ENCODE measurements around the gene CSPG5.

Gene CSPG5

GRCh38 chr3:47588053-47588452, 9.4 kb upstream of the CSPG5 start:
- no peak for DNase-seq (ENCODE audit: extremely low read depth, low read depth)
- TF ChIP-seq, protein P1, sequence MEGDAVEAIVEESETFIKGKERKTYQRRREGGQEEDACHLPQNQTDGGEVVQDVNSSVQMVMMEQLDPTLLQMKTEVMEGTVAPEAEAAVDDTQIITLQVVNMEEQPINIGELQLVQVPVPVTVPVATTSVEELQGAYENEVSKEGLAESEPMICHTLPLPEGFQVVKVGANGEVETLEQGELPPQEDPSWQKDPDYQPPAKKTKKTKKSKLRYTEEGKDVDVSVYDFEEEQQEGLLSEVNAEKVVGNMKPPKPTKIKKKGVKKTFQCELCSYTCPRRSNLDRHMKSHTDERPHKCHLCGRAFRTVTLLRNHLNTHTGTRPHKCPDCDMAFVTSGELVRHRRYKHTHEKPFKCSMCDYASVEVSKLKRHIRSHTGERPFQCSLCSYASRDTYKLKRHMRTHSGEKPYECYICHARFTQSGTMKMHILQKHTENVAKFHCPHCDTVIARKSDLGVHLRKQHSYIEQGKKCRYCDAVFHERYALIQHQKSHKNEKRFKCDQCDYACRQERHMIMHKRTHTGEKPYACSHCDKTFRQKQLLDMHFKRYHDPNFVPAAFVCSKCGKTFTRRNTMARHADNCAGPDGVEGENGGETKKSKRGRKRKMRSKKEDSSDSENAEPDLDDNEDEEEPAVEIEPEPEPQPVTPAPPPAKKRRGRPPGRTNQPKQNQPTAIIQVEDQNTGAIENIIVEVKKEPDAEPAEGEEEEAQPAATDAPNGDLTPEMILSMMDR (IDR thresholded peaks at IDR 0.05; ENCODE audit: low read depth, low read length, missing control alignments), result no peak
- no peak overlapping the region for H3K4me3 ChIP-seq (replicated peaks; ENCODE audit: low read depth, low read length)

GRCh38 chr3:47586746-47587145, 8.1 kb upstream of the CSPG5 start:
- DNase-seq (ENCODE audit: extremely low read depth, low read depth), result no peak
- H3K4me3 ChIP-seq (replicated peaks; ENCODE audit: low read depth, low read length), result no peak overlapping the region
- TF ChIP-seq, protein P1 (IDR thresholded peaks at IDR 0.05; ENCODE audit: low read depth, low read length, missing control alignments), result no peak

DNA sequence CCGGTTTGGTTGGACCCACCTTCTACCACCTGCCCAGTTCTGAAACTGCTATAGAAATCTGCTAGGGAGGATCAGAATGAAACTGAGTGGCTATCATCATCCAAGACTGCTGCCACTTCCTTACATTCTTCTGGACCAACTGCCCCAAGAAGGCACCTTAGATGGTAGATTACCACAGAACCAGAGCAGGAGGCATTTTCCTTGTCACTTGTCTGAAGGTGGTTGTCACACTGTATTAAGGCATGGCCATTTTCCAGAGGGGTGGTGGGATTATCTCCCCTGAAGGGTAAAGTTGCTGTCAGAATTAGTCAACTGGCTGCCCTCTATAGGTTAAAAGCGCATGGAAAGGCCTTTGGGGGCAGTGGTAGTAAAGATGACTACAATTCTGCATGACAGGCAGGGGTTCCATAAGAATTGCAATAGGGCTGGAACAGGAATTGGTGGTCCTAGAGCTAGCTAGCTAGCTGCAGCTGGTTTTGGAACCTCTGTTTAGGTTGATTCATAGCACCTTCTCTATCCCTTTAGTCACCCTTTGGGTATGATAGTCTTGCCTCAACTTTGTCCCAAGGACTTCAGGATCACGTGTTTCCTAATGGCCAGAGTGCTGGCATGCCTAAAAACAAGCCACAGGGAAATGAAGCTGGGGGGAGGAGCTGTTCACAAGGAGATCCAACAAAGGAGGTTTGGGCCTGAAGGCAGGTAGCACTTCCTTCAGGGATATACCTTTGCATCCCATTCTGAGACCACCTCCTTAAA, 4.8 kb upstream of the CSPG5 start:
- H3K4me3 ChIP-seq (replicated peaks; ENCODE audit: low read depth, low read length), result no peak overlapping the region
- DNase-seq (ENCODE audit: extremely low read depth, low read depth), result no peak
- TF ChIP-seq, protein P1 (IDR thresholded peaks at IDR 0.05; ENCODE audit: low read depth, low read length, missing control alignments), result no peak

DNA sequence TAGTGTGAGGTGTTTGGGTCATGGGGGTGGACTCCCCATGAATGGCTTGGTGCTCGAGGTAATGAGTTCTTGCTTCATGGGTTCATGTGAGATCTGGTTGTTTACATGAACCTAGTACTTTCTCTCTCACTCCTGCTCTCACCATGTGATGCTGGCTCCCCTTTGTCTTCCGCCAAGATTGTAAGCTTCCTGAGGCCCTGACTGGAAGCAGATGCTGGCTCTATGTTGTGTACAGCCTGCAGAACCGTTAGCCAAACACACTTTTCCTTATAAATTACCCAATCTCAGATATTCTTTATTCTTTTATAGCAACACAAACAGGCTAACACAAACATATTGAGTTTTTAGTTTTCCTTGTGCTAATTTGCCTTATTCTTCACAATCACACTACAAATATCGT, 3.2 kb upstream of the CSPG5 start:
- DNase-seq (ENCODE audit: extremely low read depth, low read depth), result no peak
- H3K4me3 ChIP-seq (replicated peaks; ENCODE audit: low read depth, low read length), result no peak overlapping the region
- TF ChIP-seq, protein P1 (IDR thresholded peaks at IDR 0.05; ENCODE audit: low read depth, low read length, missing control alignments), result no peak

GRCh38 chr3:47581422-47581821, 2.8 kb upstream of the CSPG5 start:
- H3K4me3 ChIP-seq (replicated peaks; ENCODE audit: low read depth, low read length), result no peak overlapping the region
- DNase-seq (ENCODE audit: extremely low read depth, low read depth), result no peak
- TF ChIP-seq, protein P1 (IDR thresholded peaks at IDR 0.05; ENCODE audit: low read depth, low read length, missing control alignments), result no peak

DNA sequence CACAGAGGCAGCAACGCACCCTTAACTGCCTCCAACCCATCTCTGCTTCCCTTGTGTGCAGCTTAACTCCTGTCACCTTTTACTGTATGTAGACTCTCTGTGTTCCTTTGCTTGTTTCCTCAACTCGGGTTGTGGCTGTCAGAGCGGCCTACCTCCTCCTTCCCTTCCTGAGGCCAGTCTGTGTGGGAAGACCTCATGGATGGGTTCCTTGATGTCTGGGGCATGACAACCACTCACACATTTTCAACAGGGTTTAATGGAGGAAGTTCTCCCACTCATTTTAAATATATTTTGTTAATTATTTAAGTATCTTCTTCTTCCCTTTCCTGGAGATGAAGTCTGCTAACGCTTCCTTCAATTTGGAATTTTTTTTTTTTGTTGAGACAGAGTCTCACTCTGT, 1.8 kb upstream of the CSPG5 start:
- DNase-seq (ENCODE audit: extremely low read depth, low read depth), result no peak
- no peak overlapping the region for H3K4me3 ChIP-seq (replicated peaks; ENCODE audit: low read depth, low read length)
- TF ChIP-seq, protein P1 (IDR thresholded peaks at IDR 0.05; ENCODE audit: low read depth, low read length, missing control alignments), result no peak

- TF ChIP-seq, protein P1 (IDR thresholded peaks at IDR 0.05; ENCODE audit: low read depth, low read length, missing control alignments), result no peak
- no peak for DNase-seq (ENCODE audit: extremely low read depth, low read depth)
- no peak overlapping the region for H3K4me3 ChIP-seq (replicated peaks; ENCODE audit: low read depth, low read length)
These were observed 1.2 kb upstream of the CSPG5 start for GRCh38 chr3:47579875-47580274.

Data from HFF-Myc (cell line).